ENCODE measurements around the gene TSPAN9. TPM values are rescaled to one million over a fixed set of nuclear protein-coding genes. Genes with fewer than 3 reads are reported as not detected.

The TSPAN9 gene
- total RNA-seq, 3 donors from 2014 or later, result 4.7 to 28.4 (median 8.5) TPM

GRCh38 chr12:3049611-3050249 is 27.4 kb upstream of the TSPAN9 start:
- H3K4me3 ChIP-seq, result no peak overlapping the region
- H3K36me3 ChIP-seq (ENCODE audit: low read depth), result no peaks in the 10 kb centered on the region
- no peaks in the 10 kb centered on the region for H3K4me1 ChIP-seq (ENCODE audit: low read depth)
- no peaks in the 10 kb centered on the region for H3K9me3 ChIP-seq
- DNase-seq (no peak), ATAC-seq (peak; percentile 26)
- TF ChIP-seq CTCF (IDR thresholded peaks at IDR 0.05), result no peak
- intact Hi-C loops (cut with DNase I, micrococcal nuclease), result no loop called here

GRCh38 chr12:3054374-3054773 is 22.8 kb upstream of the TSPAN9 start:
- no peaks in the 10 kb centered on the region for H3K4me1 ChIP-seq (ENCODE audit: low read depth)
- H3K4me3 ChIP-seq, result no peak overlapping the region
- no peak for TF ChIP-seq CTCF (IDR thresholded peaks at IDR 0.05)
- H3K36me3 ChIP-seq (ENCODE audit: low read depth), result no peaks in the 10 kb centered on the region
- no peaks in the 10 kb centered on the region for H3K9me3 ChIP-seq
- ATAC-seq (no peak), DNase-seq (no peak)
- intact Hi-C loops (cut with DNase I, micrococcal nuclease), result no loop called here

GRCh38 chr12:3055026-3055703 is 22.0 kb upstream of the TSPAN9 start:
- H3K4me3 ChIP-seq, result no peak overlapping the region
- DNase-seq, result no peak
- no peaks in the 10 kb centered on the region for H3K36me3 ChIP-seq (ENCODE audit: low read depth)
- H3K9me3 ChIP-seq, result no peaks in the 10 kb centered on the region
- intact Hi-C loops (cut with DNase I, micrococcal nuclease), result no loop called here
- H3K4me1 ChIP-seq (ENCODE audit: low read depth), result no peaks in the 10 kb centered on the region
- no peak for ATAC-seq
- no peak for TF ChIP-seq CTCF (IDR thresholded peaks at IDR 0.05)

DNA sequence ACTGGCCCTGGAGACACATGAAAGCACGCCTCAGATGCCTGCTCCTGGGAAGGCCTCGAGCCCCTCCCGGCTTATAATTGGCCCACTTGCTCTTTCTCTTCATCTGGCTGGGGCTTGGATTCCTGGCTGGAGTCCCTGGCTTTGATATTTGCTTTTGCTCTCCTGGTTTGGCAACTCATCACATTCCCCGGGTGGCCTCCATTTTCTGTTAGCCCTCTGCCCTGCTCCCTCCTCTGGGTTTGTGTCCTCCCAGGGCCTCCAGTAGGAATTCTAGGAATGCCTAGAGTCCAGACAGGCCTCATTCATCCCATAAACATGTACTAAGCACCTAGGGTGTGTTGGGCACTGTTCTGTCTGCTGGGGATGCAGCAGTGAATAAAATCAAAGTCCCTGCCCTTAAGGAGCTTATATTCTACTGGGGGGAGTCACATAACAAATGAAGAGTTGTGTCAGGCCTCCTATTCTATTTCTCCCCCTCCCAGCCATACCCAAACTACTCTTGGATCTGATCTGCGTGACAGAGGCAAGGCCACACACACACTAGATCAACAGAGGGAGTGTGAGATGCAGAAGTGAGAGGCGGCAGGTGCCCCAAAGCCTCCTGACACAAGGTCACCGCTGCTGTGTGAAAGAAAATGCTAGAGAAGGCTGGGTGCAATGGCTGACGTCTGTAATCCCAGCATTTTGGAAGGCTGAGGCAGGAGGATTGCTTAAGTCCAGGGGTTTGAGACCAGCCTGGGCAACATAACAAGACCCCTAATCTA is 21.3 kb upstream of the TSPAN9 start:
- Histone ChIP-seq H3K36me3 (ENCODE audit: low read depth) (no peaks in the 10 kb centered on the region), H3K4me3 (no peak overlapping the region), H3K9me3 (no peaks in the 10 kb centered on the region), H3K4me1 (ENCODE audit: low read depth) (no peaks in the 10 kb centered on the region)
- DNase-seq, result no peak
- no peak for TF ChIP-seq CTCF (IDR thresholded peaks at IDR 0.05)
- intact Hi-C loops (cut with DNase I, micrococcal nuclease), result no loop called here
- no peak for ATAC-seq

DNA sequence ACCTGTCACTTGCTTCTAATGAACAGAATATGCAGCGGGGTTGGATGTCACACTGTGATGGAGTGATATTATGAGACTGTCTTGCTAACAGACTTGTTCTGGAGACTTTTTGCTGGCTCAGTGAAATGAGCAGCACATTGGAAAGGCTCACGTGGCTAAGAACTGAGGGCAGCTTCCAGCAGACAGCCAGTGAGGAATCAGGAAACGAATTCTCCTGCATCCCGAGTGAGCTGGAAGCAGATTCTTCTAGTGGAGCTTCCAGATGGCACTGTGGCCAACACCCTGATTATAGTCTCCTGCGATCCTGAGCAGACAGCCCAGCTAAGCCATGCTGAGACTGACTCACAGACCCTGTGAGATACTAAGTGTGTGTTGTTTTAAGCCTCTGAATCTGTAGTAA is 16.1 kb upstream of the TSPAN9 start:
- Histone ChIP-seq H3K4me3 (no peak overlapping the region), H3K36me3 (ENCODE audit: low read depth) (no peaks in the 10 kb centered on the region), H3K9me3 (no peaks in the 10 kb centered on the region), H3K4me1 (ENCODE audit: low read depth) (no peaks in the 10 kb centered on the region)
- ATAC-seq, result no peak
- intact Hi-C loops (cut with DNase I, micrococcal nuclease), result no loop called here
- no peak for DNase-seq
- no peak for TF ChIP-seq CTCF (IDR thresholded peaks at IDR 0.05)

All from mucosa of descending colon (tissue), 3 donors.